OCI-LY3 (cell line): ENCODE measurements around the gene P2RX7.

Source experiments
- CTCF ChIP-seq: fragments of 200-600, 300-600 bp; sonication (generic); IDR thresholded peaks from 2 replicates; pipeline ENCODE4 v1.5.1; 2014; ENCODE audit warnings: antibody characterized with exemption, low read length, low read depth
- EZH2phosphoT487 ChIP-seq: fragments of 200-600 bp; shearing (Covaris generic); IDR thresholded peaks from 2 replicates; pipeline ENCODE4 v1.6.1; 2018; ENCODE audit warnings: antibody characterized with exemption, mixed run types, low read depth

- TF ChIP-seq CTCF = no peak
- no peak for TF ChIP-seq EZH2phosphoT487
Measured at GRCh38 chr12:121198949-121199348, 66.3 kb downstream of the P2RX7 start.
